Transverse colon (tissue), 3 donors: ENCODE results near the gene C14orf180.

Experiments
- CTCF ChIP-seq, 5 experiments: fragments of 200-600 bp in 3 of 5; fragments of 450-650 bp in 2 of 5; sonication (generic) in 3 of 5; IDR thresholded peaks; 1 replicate in 2 of 5; 2 replicates in 3 of 5; pipeline ENCODE4 v1.5.1; 2016 to 2017; ENCODE audit warnings: antibody characterized with exemption in 5 of 5, inconsistent platforms in 3 of 5, mild to moderate bottlenecking in 2 of 5, moderate library complexity in 1 of 5
- EP300 ChIP-seq: sonication (generic); formaldehyde crosslinking; IDR thresholded peaks from one replicate; pipeline ENCODE4 v1.6.1; 2017; ENCODE audit warnings: antibody characterized with exemption, low read depth
- POLR2A ChIP-seq: fragments of 450-650 bp; IDR thresholded peaks from one replicate; pipeline ENCODE4 v1.6.1; 2016; ENCODE audit warnings: antibody characterized with exemption, mild to moderate bottlenecking, moderate library complexity

- TF ChIP-seq POLR2A (no peak), CTCF (IDR thresholded peaks at IDR 0.05) (no peak), EP300 (no peak)
These were observed 17.4 kb downstream of the C14orf180 start for GRCh38 chr14:104596927-104597351.
